HG02938 (cell line): ENCODE data around the gene ATF3.
A peak's percentile ranks its signal among the peaks of the same experiment; 100 is the strongest.

ENCODE experiments used
- ATAC-seq: cut with Tn5 transposase; IDR thresholded peaks from one replicate; pipeline ENCODE4 v1.9.1; 2021; ENCODE audit warnings: mild to moderate bottlenecking, moderate library complexity; ENCODE audit not compliant: unreplicated experiment

Gene ATF3

GRCh38 chr1:212586206-212587015 is 22.1 kb upstream of the ATF3 start:
- ATAC-seq = peak; percentile 93

GRCh38 chr1:212587016-212587887 is 21.3 kb upstream of the ATF3 start:
- no peak for ATAC-seq

GRCh38 chr1:212587888-212588510 is 20.6 kb upstream of the ATF3 start:
- no peak for ATAC-seq

- no peak for ATAC-seq
Measured at GRCh38 chr1:212589446-212589845, 19.1 kb upstream of the ATF3 start.

- no peak for ATAC-seq
Measured at GRCh38 chr1:212591922-212592321, 16.6 kb upstream of the ATF3 start.

GRCh38 chr1:212593821-212594251 is 14.7 kb upstream of the ATF3 start:
- no peak for ATAC-seq

GRCh38 chr1:212594640-212595039 is 13.9 kb upstream of the ATF3 start:
- ATAC-seq = no peak

- no peak for ATAC-seq
Measured at GRCh38 chr1:212595229-212595628, 13.3 kb upstream of the ATF3 start.

GRCh38 chr1:212595787-212596714 is 12.5 kb upstream of the ATF3 start:
- ATAC-seq = peak; percentile 96

GRCh38 chr1:212596798-212597197 is 11.8 kb upstream of the ATF3 start:
- no peak for ATAC-seq

GRCh38 chr1:212597487-212597886 is 11.1 kb upstream of the ATF3 start:
- ATAC-seq = no peak

GRCh38 chr1:212600071-212600915 is 8.3 kb upstream of the ATF3 start:
- ATAC-seq = no peak

GRCh38 chr1:212600980-212601379 is 7.6 kb upstream of the ATF3 start:
- no peak for ATAC-seq

- ATAC-seq = no peak
Measured at GRCh38 chr1:212601524-212601923, 7.0 kb upstream of the ATF3 start.

GRCh38 chr1:212605441-212606394 is 2.8 kb upstream of the ATF3 start:
- ATAC-seq = no peak

- no peak for ATAC-seq
Measured at GRCh38 chr1:212606395-212607205, 2.0 kb upstream of the ATF3 start.

GRCh38 chr1:212607206-212607912 is 1.2 kb upstream of the ATF3 start:
- peak; percentile 10 for ATAC-seq
